ENCODE measurements around the gene CMTM2.

The CMTM2 gene

GRCh38 chr16:66637806-66638205 lies 58.5 kb downstream of the CMTM2 start:
- DNase-seq = no peak

All from left hindlimb (tissue), 1 donor.